DOHH2 (cell line): ENCODE data around the gene CSF3.
"Not testable (repeated sequence)": the region's sequence is repeated elsewhere in the genome, so short reads cannot be mapped to it uniquely, and the experiment has no call there.

Experiments
- H3F3A ChIP-seq: fragments of 200-600 bp; sonication (generic), shearing (Covaris generic); 2 replicates; pipeline ENCODE4 v1.6.0; 2016; ENCODE audit warnings: antibody characterized with exemption, mild to moderate bottlenecking; ENCODE audit not compliant: control insufficient read depth, insufficient read depth
- H3K27ac ChIP-seq: fragments of 200-600 bp; sonication (generic); 2 replicates; pipeline ENCODE4 v1.5.1; 2014; ENCODE audit warnings: low read depth, mild to moderate bottlenecking, low read length, moderate library complexity
- H3K27me3 ChIP-seq: fragments of 200-600 bp; sonication (generic); 2 replicates; pipeline ENCODE4 v1.6.1; 2014; ENCODE audit warnings: mild to moderate bottlenecking, low read length, mixed read lengths; ENCODE audit not compliant: control insufficient read depth
- H3K36me3 ChIP-seq: fragments of 200-600 bp; sonication (generic); 2 replicates; pipeline ENCODE4 v1.6.1; 2014; ENCODE audit warnings: mild to moderate bottlenecking, low read length, moderate library complexity, mixed read lengths; ENCODE audit not compliant: control insufficient read depth
- H3K4me1 ChIP-seq: fragments of 200-600 bp; sonication (generic); 2 replicates; pipeline ENCODE4 v1.6.1; 2014; ENCODE audit warnings: mild to moderate bottlenecking, low read length, mixed read lengths; ENCODE audit not compliant: control insufficient read depth
- H3K4me2 ChIP-seq: fragments of 200-600 bp; sonication (generic); 2 replicates; pipeline ENCODE4 v1.6.0; 2014; ENCODE audit warnings: mild to moderate bottlenecking, low read length, moderate library complexity
- H3K4me3 ChIP-seq: fragments of 200-600 bp; sonication (generic); 2 replicates; pipeline ENCODE4 v1.5.1; 2014; ENCODE audit warnings: mild to moderate bottlenecking, low read length, mixed read lengths
- H3K79me2 ChIP-seq: fragments of 200-600 bp; sonication (generic); 2 replicates; pipeline ENCODE4 v1.6.1; 2014; ENCODE audit warnings: mild to moderate bottlenecking, low read length, mixed read lengths; ENCODE audit not compliant: control insufficient read depth
- H3K9me2 ChIP-seq: fragments of 200-600 bp; sonication (generic); replicated peaks from 2 replicates; pipeline ENCODE4 v1.6.1; 2014; ENCODE audit warnings: mild to moderate bottlenecking, low read length, mixed read lengths; ENCODE audit not compliant: control insufficient read depth
- H3K9me3 ChIP-seq: fragments of 200-600 bp; sonication (generic); 2 replicates; pipeline ENCODE4 v1.6.1; 2014; ENCODE audit warnings: antibody characterized with exemption, low read length, mixed read lengths; ENCODE audit not compliant: control insufficient read depth, insufficient read depth
- H4K20me1 ChIP-seq: fragments of 200-600 bp; sonication (generic); 2 replicates; pipeline ENCODE4 v1.6.0; 2014; ENCODE audit warnings: low read depth, mild to moderate bottlenecking, antibody characterized with exemption, low read length, moderate library complexity; ENCODE audit not compliant: control insufficient read depth, insufficient read depth
- CTCF ChIP-seq: fragments of 200-600 bp; sonication (generic); IDR thresholded peaks from one replicate; pipeline ENCODE4 v1.5.1; 2014; ENCODE audit warnings: antibody characterized with exemption, mild to moderate bottlenecking, low read depth, low read length; ENCODE audit not compliant: poor library complexity, severe bottlenecking
- EZH2phosphoT487 ChIP-seq: fragments of 200-600 bp; sonication (generic); IDR thresholded peaks from 2 replicates; pipeline ENCODE4 v1.6.1; 2017; ENCODE audit warnings: borderline replicate concordance, mild to moderate bottlenecking, antibody characterized with exemption, low read length, moderate library complexity, mixed read lengths

CSF3 gene

DNA sequence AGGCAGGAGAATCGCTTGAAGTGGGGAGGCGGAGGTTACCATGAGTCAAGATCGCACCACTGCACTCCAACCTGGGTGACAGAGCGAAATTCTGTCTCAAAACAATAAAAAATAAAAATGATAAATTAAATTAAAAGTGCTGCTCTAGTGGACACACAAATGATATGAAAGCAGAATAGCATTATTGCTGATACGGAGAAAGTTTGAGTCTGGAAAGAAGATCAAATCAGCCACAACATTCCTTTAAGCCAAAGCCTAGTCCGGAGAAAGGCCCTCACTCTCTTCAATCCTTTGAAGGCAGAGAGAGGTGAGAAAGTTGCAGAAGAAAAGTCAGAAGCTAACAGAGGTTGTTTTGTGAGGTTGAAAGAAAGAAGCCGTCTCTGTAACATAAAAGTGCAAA is 15.1 kb upstream of the CSF3 start:
- Histone ChIP-seq H4K20me1 (no peaks in the 10 kb centered on the region), H3K4me2 (no peak overlapping the region), H3K9me3 (no peaks in the 10 kb centered on the region), H3K4me3 (no peak overlapping the region), H3K27ac (no peak overlapping the region), H3F3A (peaks cover 3% of the 10 kb centered on the region; the same call in 1 of the 2 replicates), H3K4me1 (no peaks in the 10 kb centered on the region), H3K79me2 (no peaks in the 10 kb centered on the region), H3K27me3 (no peaks in the 10 kb centered on the region), H3K9me2 (no peaks in the 10 kb centered on the region), H3K36me3 (peaks cover 24% of the 10 kb centered on the region)
- TF ChIP-seq EZH2phosphoT487 = no peak
- TF ChIP-seq CTCF = no peak

DNA sequence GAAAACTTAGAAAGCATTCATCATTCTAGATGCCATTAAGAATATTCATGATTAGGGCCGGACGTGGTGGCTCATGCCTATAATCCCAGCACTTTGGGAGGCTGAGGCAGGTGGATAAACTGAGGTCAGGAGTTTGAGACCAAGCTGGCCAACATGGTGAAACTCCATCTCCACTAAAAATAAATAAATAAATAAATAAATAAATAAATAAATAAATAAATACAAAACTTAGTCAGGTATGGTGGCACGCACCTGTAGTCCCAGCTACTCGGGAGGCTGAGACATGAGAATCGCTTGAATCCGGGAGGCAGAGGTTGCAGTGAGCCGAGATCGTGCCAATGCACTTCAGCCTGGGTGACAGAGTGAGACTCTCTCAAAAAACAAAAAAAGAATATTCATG is 13.9 kb upstream of the CSF3 start:
- not testable (repeated sequence) for H3K79me2 ChIP-seq, H3F3A ChIP-seq, H3K4me2 ChIP-seq

GRCh38 chr17:40004072-40004471 is 11.2 kb upstream of the CSF3 start:
- Histone ChIP-seq H3K36me3 (no peaks in the 10 kb centered on the region), H3K4me1 (no peaks in the 10 kb centered on the region), H3F3A (peaks cover 3% of the 10 kb centered on the region; the same call in 1 of the 2 replicates), H3K27ac (no peak overlapping the region), H3K4me3 (no peak overlapping the region), H4K20me1 (no peaks in the 10 kb centered on the region), H3K79me2 (no peaks in the 10 kb centered on the region), H3K4me2 (no peak overlapping the region), H3K9me2 (no peaks in the 10 kb centered on the region), H3K9me3 (no peaks in the 10 kb centered on the region), H3K27me3 (no peaks in the 10 kb centered on the region; the same call in 1 of the 2 replicates)
- TF ChIP-seq EZH2phosphoT487 = no peak
- TF ChIP-seq CTCF = no peak

More for the DNA sequence above, 13.9 kb upstream of the CSF3 start:
- H3K4me3 ChIP-seq, H3K9me2 ChIP-seq, H3K4me1 ChIP-seq, H3K9me3 ChIP-seq, H3K27me3 ChIP-seq, H4K20me1 ChIP-seq, H3K27ac ChIP-seq: not testable (repeated sequence)
- peaks cover 15% of the 10 kb centered on the region for H3K36me3 ChIP-seq

DNA sequence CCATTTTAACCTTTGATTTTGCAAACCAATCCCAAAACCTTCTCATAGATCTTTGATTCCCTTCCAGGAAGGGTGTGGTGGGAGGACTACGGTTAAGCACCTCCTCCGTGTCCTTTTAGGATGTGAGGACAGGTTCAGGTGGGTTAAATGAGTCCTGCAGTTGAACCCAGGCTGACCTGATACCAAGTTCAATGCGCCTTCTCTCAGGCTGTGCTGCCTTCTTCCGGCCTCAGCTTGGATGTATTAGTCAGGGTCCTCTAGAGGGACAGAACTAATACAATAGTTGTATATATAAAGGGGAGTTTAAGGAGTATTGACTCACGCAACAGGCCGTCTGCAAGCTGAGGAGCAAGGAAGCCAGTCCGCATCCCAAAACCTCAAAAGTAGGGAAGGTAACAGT is 10.5 kb upstream of the CSF3 start:
- no peaks in the 10 kb centered on the region; the same call in 1 of the 2 replicates for H3K27me3 ChIP-seq

More for the DNA sequence above, 10.5 kb upstream of the CSF3 start:
- no peaks in the 10 kb centered on the region for H4K20me1 ChIP-seq
- no peak overlapping the region for H3K27ac ChIP-seq
- H3F3A ChIP-seq = peaks cover 3% of the 10 kb centered on the region; the same call in 1 of the 2 replicates
- no peak overlapping the region for H3K4me3 ChIP-seq
- no peaks in the 10 kb centered on the region for H3K36me3 ChIP-seq
- TF ChIP-seq CTCF (no peak), EZH2phosphoT487 (no peak)
- no peaks in the 10 kb centered on the region for H3K9me3 ChIP-seq
- H3K4me1 ChIP-seq = no peaks in the 10 kb centered on the region
- no peaks in the 10 kb centered on the region for H3K79me2 ChIP-seq
- no peak overlapping the region for H3K4me2 ChIP-seq
- no peaks in the 10 kb centered on the region for H3K9me2 ChIP-seq
